GM12891 (cell line): ENCODE results near the gene CD44.

ENCODE experiments used
- PAX5 ChIP-seq: IDR thresholded peaks from 2 replicates; pipeline ENCODE4 v1.6.1; 2011; ENCODE audit warnings: low read length, moderate library complexity, mild to moderate bottlenecking; ENCODE audit not compliant: insufficient read depth, severe bottlenecking
- POLR2A ChIP-seq: IDR thresholded peaks from 2 replicates; pipeline ENCODE4 v1.6.1; 2011; ENCODE audit warnings: low read depth, low read length, control low read depth
- POLR2AphosphoS5 ChIP-seq: IDR thresholded peaks from 2 replicates; pipeline ENCODE4 v1.6.1; 2011; ENCODE audit warnings: low read depth, low read length, control low read depth
- POU2F2 ChIP-seq: IDR thresholded peaks from 2 replicates; pipeline ENCODE4 v1.6.1; 2011; ENCODE audit warnings: low read depth, mild to moderate bottlenecking, control low read depth, low read length, moderate library complexity
- SPI1 ChIP-seq: IDR thresholded peaks from 2 replicates; pipeline ENCODE4 v1.6.1; 2011; ENCODE audit warnings: low read depth, low read length, control low read depth
- TAF1 ChIP-seq: IDR thresholded peaks from 2 replicates; pipeline ENCODE4 v1.6.1; 2011; ENCODE audit warnings: low read depth, low read length, control low read depth

DNA sequence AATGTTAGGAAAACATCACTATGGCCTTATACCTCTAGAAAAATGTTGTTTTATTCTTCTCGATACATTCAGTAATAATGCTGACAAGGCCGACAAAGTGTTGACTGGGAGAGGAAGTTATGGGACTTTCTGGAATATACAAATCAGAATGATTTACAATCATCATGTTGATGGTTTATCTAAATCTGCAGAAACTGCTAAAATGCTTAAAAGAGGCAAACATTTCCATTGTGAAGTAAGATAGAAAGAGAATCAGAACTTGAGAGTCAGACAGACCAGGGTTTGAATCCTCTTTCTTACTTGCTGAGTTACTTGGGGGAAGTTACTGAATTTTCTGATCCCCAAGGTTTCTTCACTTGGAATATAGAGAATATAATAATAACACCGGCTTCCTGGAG lies 89.4 kb downstream of the CD44 start:
- no peak for TF ChIP-seq POLR2A
- no peak for TF ChIP-seq POLR2AphosphoS5
- no peak for TF ChIP-seq TAF1
- no peak for TF ChIP-seq SPI1
- TF ChIP-seq POU2F2, result no peak
- no peak for TF ChIP-seq PAX5
